PFSK-1 (cell line): ENCODE data around the gene KCNC4.

Experiments used
- FOXP2 ChIP-seq: optimal IDR thresholded peaks from 2 replicates; pipeline ENCODE3; 2011; ENCODE audit warnings: borderline replicate concordance, control low read depth, inconsistent platforms; ENCODE audit not compliant: insufficient read depth; ENCODE audit errors: extremely low read length, extremely low read depth
- POLR2AphosphoS5 ChIP-seq: IDR thresholded peaks from 2 replicates; pipeline ENCODE4 v1.6.1; 2012; ENCODE audit warnings: low read depth, mild to moderate bottlenecking, control low read depth, low read length, moderate library complexity
- REST ChIP-seq, 2 experiments: IDR thresholded peaks; 2 replicates each; pipeline versions ENCODE4 v1.6.1 to v1.8.0; 2011 to 2012; ENCODE audit warnings: low read depth in 2 of 2, low read length in 2 of 2, control low read depth in 1 of 2, inconsistent platforms in 1 of 2, mild to moderate bottlenecking in 1 of 2, moderate library complexity in 1 of 2; ENCODE audit not compliant: insufficient read depth in 1 of 2
- SIN3A ChIP-seq: IDR thresholded peaks from 2 replicates; pipeline ENCODE4 v1.6.1; 2012; ENCODE audit warnings: mild to moderate bottlenecking, low read length, moderate library complexity, borderline replicate concordance; ENCODE audit not compliant: insufficient read depth
- TAF1 ChIP-seq: IDR thresholded peaks from 2 replicates; pipeline ENCODE4 v1.6.1; 2012; ENCODE audit warnings: low read length, control low read depth, borderline replicate concordance; ENCODE audit not compliant: insufficient read depth

- TF ChIP-seq POLR2AphosphoS5 (no peak), FOXP2 (no peak), REST (IDR thresholded peaks at IDR 0.05; ENCODE audit: insufficient read depth in 1 of 2, low read depth in 2 of 2, low read length in 2 of 2) (no peak), TAF1 (no peak), SIN3A (no peak)
These were observed 25.2 kb downstream of the KCNC4 start for GRCh38 chr1:110235181-110235833.
